ENCODE data around the gene POU2AF2. TPM values are rescaled to one million over a fixed set of nuclear protein-coding genes. Genes with fewer than 3 reads are reported as not detected.

Gene POU2AF2
- total RNA-seq, 6 experiments from 2014 or later, result not detected

GRCh38 chr11:111325259-111325658, 79.7 kb downstream of the POU2AF2 start:
- Mint-ChIP-seq H3K4me1 (ENCODE audit: low read depth) (peaks cover 19% of the 10 kb centered on the region), H3K36me3 (ENCODE audit: low read depth) (no peaks in the 10 kb centered on the region), H3K27me3 (ENCODE audit: insufficient read depth) (peaks cover 18% of the 10 kb centered on the region), H3K4me3 (no peak overlapping the region), H3K9me3 (no peaks in the 10 kb centered on the region), H3K27ac (no peak overlapping the region)
- no peak for TF ChIP-seq CTCF (IDR thresholded peaks at IDR 0.05)
- no peak for DNase-seq

- Mint-ChIP-seq H3K36me3 (ENCODE audit: low read depth) (no peaks in the 10 kb centered on the region), H3K4me3 (no peak overlapping the region), H3K27me3 (ENCODE audit: insufficient read depth) (peaks cover 4% of the 10 kb centered on the region), H3K9me3 (no peaks in the 10 kb centered on the region), H3K27ac (no peak overlapping the region), H3K4me1 (ENCODE audit: low read depth) (peaks cover 25% of the 10 kb centered on the region)
- TF ChIP-seq CTCF (IDR thresholded peaks at IDR 0.05), result no peak
- no peak for DNase-seq
Measured at GRCh38 chr11:111326824-111327223, 81.3 kb downstream of the POU2AF2 start.

- DNase-seq, result no peak
- Mint-ChIP-seq H3K36me3 (ENCODE audit: low read depth) (no peaks in the 10 kb centered on the region), H3K9me3 (no peaks in the 10 kb centered on the region), H3K27ac (no peak overlapping the region), H3K27me3 (ENCODE audit: insufficient read depth) (peaks cover 6% of the 10 kb centered on the region; the same call in 1 of the 2 replicates), H3K4me3 (no peak overlapping the region), H3K4me1 (ENCODE audit: low read depth) (peaks cover 37% of the 10 kb centered on the region)
- no peak for TF ChIP-seq CTCF (IDR thresholded peaks at IDR 0.05)
Measured at GRCh38 chr11:111327908-111328624, 82.5 kb downstream of the POU2AF2 start.

GRCh38 chr11:111329306-111330204, 84.0 kb downstream of the POU2AF2 start:
- H3K27me3 Mint-ChIP-seq (ENCODE audit: insufficient read depth), result peaks cover 6% of the 10 kb centered on the region; the same call in 1 of the 2 replicates
- no peak for TF ChIP-seq CTCF (IDR thresholded peaks at IDR 0.05)

GRCh38 chr11:111330234-111330893, 84.8 kb downstream of the POU2AF2 start:
- no peak overlapping the region for H3K4me3 Mint-ChIP-seq
- H3K27ac Mint-ChIP-seq, result no peak overlapping the region
- no peak for TF ChIP-seq CTCF (IDR thresholded peaks at IDR 0.05)
- no peak for DNase-seq
- H3K4me1 Mint-ChIP-seq (ENCODE audit: low read depth), result peaks cover 25% of the 10 kb centered on the region
- no peaks in the 10 kb centered on the region for H3K9me3 Mint-ChIP-seq
- peaks cover 12% of the 10 kb centered on the region; the same call in 1 of the 2 replicates for H3K27me3 Mint-ChIP-seq (ENCODE audit: insufficient read depth)
- H3K36me3 Mint-ChIP-seq (ENCODE audit: low read depth), result no peaks in the 10 kb centered on the region

More at GRCh38 chr11:111329306-111330204, 84.0 kb downstream of the POU2AF2 start:
- no peak overlapping the region for H3K4me3 Mint-ChIP-seq
- H3K9me3 Mint-ChIP-seq, result no peaks in the 10 kb centered on the region
- H3K27ac Mint-ChIP-seq, result no peak overlapping the region
- H3K4me1 Mint-ChIP-seq (ENCODE audit: low read depth), result peaks cover 30% of the 10 kb centered on the region
- no peaks in the 10 kb centered on the region for H3K36me3 Mint-ChIP-seq (ENCODE audit: low read depth)
- DNase-seq, result no peak
